ENCODE measurements around the gene UBE2E3. TPM values are rescaled to one million over a fixed set of nuclear protein-coding genes. Genes with fewer than 3 reads are reported as not detected.

Gene UBE2E3
- total RNA-seq, 4 donors from 2014 or later = 84.0 to 120 (median 86.4) TPM

DNA sequence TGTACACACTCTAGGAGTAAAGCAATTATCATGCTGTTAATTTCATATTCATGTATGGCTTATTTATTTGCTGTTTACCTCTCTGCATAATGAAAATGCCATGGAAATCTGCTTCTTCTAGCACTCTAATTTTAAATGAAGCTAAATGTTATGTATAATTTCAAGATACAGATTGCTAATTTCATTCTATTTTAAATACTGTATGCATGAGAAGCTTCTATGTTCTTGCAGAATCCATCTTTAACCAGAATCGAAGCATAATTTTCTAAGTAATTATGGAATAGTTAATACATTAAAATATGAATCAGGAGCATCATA is 127.2 kb downstream of the UBE2E3 start:
- DNase-seq = no peak
- Histone ChIP-seq H3K36me3 (no peaks in the 10 kb centered on the region), H3K9me3 (no peaks in the 10 kb centered on the region), H3K27ac (no peak overlapping the region), H3K27me3 (no peaks in the 10 kb centered on the region), H3K4me1 (no peaks in the 10 kb centered on the region), H3K4me3 (no peak overlapping the region)
- intact Hi-C loops (cut with DNase I; ENCODE audit: low total_unique reads) = loop anchor here (10.0 kb wide), 1 partner anchor 607 kb away; no protein-coding TSS in a partner anchor
- ATAC-seq = no peak
- in situ Hi-C loops (cut with MboI; ENCODE audit: low sequenced_read_pairs in 4 of 4) = loop anchor here in 3 of 4 donors (25.0 kb wide), 2 partner anchors 355 to 605 kb away; partner anchors contain the start of gene ITGA4 (in 3 of the 3)
- TF ChIP-seq, protein P1, sequence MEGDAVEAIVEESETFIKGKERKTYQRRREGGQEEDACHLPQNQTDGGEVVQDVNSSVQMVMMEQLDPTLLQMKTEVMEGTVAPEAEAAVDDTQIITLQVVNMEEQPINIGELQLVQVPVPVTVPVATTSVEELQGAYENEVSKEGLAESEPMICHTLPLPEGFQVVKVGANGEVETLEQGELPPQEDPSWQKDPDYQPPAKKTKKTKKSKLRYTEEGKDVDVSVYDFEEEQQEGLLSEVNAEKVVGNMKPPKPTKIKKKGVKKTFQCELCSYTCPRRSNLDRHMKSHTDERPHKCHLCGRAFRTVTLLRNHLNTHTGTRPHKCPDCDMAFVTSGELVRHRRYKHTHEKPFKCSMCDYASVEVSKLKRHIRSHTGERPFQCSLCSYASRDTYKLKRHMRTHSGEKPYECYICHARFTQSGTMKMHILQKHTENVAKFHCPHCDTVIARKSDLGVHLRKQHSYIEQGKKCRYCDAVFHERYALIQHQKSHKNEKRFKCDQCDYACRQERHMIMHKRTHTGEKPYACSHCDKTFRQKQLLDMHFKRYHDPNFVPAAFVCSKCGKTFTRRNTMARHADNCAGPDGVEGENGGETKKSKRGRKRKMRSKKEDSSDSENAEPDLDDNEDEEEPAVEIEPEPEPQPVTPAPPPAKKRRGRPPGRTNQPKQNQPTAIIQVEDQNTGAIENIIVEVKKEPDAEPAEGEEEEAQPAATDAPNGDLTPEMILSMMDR (IDR thresholded peaks at IDR 0.05 in 4 of 5, conservative IDR thresholded peaks at IDR 0.05 in 1 of 5) = no peak
- no peak for TF ChIP-seq POLR2A (IDR thresholded peaks at IDR 0.05)

DNA sequence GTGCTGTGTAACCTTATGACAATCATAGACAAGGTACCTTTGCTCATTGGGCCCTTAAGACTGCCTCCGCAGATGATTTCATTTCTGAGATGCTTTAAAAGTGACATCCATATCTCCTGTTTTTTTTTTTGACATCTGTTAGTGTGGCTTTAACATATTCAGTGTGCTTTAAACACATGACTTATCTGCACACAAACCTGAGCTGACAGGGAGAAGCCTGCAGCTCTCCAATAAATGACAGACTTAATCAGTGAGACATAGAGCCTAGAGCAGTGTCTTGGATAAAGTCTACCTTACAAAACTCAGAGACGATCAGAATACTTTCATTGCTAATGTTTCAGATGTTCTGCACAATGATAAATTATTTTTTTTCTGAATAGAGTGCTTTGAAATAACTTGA is 130.7 kb downstream of the UBE2E3 start:
- Histone ChIP-seq H3K27me3 (no peaks in the 10 kb centered on the region), H3K36me3 (no peaks in the 10 kb centered on the region), H3K27ac (no peak overlapping the region), H3K9me3 (no peaks in the 10 kb centered on the region), H3K4me1 (no peaks in the 10 kb centered on the region), H3K4me3 (no peak overlapping the region)
- intact Hi-C loops (cut with DNase I; ENCODE audit: low total_unique reads) = no loop called here
- in situ Hi-C loops (cut with MboI; ENCODE audit: low sequenced_read_pairs in 4 of 4) = loop anchor here in 3 of 4 donors (25.0 kb wide), 2 partner anchors 351 to 601 kb away; partner anchors contain the start of gene ITGA4 (in 3 of the 3)
- ATAC-seq (no peak), DNase-seq (no peak)
- no peak for TF ChIP-seq POLR2A (IDR thresholded peaks at IDR 0.05)
- TF ChIP-seq, protein P1 (IDR thresholded peaks at IDR 0.05 in 4 of 5, conservative IDR thresholded peaks at IDR 0.05 in 1 of 5) = no peak

DNA sequence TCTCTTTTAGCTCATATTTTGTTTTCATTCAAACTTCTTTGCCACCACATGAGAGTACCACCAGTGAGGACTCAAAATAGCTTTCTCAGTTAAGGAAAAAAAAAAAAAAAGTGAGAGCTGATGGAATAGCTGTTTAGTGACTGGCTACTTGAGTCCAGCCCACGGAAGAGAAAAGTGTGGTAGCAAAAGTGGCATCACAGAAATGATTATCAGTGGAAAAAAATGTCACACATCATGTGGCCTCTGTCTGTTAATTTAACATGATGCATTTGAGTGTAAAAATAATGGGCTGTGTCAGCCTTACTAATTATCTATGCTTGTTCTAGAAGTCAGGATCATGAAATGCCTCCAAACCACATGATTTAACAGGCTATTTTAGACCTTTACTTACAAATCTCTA is 132.5 kb downstream of the UBE2E3 start:
- no peak overlapping the region for H3K27ac ChIP-seq
- no peak for TF ChIP-seq POLR2A (IDR thresholded peaks at IDR 0.05)
- TF ChIP-seq, protein P1 (IDR thresholded peaks at IDR 0.05 in 4 of 5, conservative IDR thresholded peaks at IDR 0.05 in 1 of 5) = no peak
- H3K36me3 ChIP-seq = no peaks in the 10 kb centered on the region
- no peaks in the 10 kb centered on the region for H3K27me3 ChIP-seq
- H3K9me3 ChIP-seq = no peaks in the 10 kb centered on the region
- H3K4me1 ChIP-seq = no peaks in the 10 kb centered on the region
- DNase-seq = no peak
- in situ Hi-C loops (cut with MboI; ENCODE audit: low sequenced_read_pairs in 4 of 4) = loop anchor here in 3 of 4 donors (25.0 kb wide), 2 partner anchors 349 to 599 kb away; partner anchors contain the start of gene ITGA4 (in 3 of the 3)
- no peak overlapping the region for H3K4me3 ChIP-seq
- no peak for ATAC-seq
- intact Hi-C loops (cut with DNase I; ENCODE audit: low total_unique reads) = no loop called here

All from gastrocnemius medialis (tissue), 4 donors.